Ectodermal cell (in vitro differentiated cells): ENCODE measurements around the gene CCDC83.
"Not testable (repeated sequence)": the region's sequence is repeated elsewhere in the genome, so short reads cannot be mapped to it uniquely, and the experiment has no call there.

Source experiments
- H3K27ac ChIP-seq: 2 replicates; pipeline ENCODE4 v1.7.0; 2013; ENCODE audit warnings: mild to moderate bottlenecking, low read depth, low read length; ENCODE audit not compliant: insufficient read depth, poor library complexity, severe bottlenecking
- H3K27me3 ChIP-seq: 2 replicates; pipeline ENCODE4 v1.7.0; 2013; ENCODE audit warnings: mild to moderate bottlenecking, low read length; ENCODE audit not compliant: insufficient read depth, control insufficient read depth, poor library complexity, severe bottlenecking
- H3K36me3 ChIP-seq: one replicate; pipeline ENCODE4 v1.7.0; 2013; ENCODE audit warnings: low read length; ENCODE audit not compliant: control insufficient read depth, insufficient read depth
- H3K4me1 ChIP-seq: one replicate; pipeline ENCODE4 v1.7.0; 2013; ENCODE audit warnings: low read length; ENCODE audit not compliant: control insufficient read depth, insufficient read depth
- H3K4me3 ChIP-seq: 2 replicates; pipeline ENCODE4 v1.7.0; 2013; ENCODE audit warnings: low read depth, low read length, control low read depth; ENCODE audit not compliant: insufficient read depth
- H3K9me3 ChIP-seq: 2 replicates; pipeline ENCODE4 v1.7.0; 2013; ENCODE audit warnings: mild to moderate bottlenecking, low read length, moderate library complexity; ENCODE audit not compliant: control insufficient read depth
- WGBS, 2 experiments: methylation state at CpG; one replicate each; pipeline ENCODE4 v1.1.7; 2013; ENCODE audit warnings: missing lambda C conversion rate in 2 of 2; 5-methylcytosine and 5-hydroxymethylcytosine counted together

Gene CCDC83

DNA sequence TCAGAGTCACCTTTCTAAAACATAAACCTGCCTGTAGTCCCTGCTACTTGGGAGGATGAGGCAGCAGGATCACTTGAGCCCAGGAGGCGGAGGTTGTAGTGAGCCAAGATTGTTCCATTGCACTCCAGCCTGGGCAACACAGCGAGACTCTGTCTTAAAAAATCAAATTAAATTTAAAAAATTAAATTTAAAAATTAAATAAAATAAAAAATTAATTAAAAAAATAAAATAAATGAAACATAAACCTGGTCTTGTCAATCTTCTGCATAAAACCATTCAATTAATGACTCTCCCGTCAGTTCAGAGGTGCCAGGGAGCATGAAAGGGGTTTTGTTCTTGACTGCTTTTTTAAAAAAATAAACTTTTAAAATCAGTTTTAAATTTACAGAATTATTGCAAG lies 48.6 kb downstream of the CCDC83 start:
- Histone ChIP-seq H3K4me1 (no peaks in the 10 kb centered on the region), H3K27me3 (no peaks in the 10 kb centered on the region), H3K4me3 (no peak overlapping the region), H3K36me3 (no peaks in the 10 kb centered on the region), H3K27ac (no peak overlapping the region), H3K9me3 (no peaks in the 10 kb centered on the region)
- 92 to 100% methylated on average over 1 of the region's 3 CpGs for WGBS, 2 experiments

DNA sequence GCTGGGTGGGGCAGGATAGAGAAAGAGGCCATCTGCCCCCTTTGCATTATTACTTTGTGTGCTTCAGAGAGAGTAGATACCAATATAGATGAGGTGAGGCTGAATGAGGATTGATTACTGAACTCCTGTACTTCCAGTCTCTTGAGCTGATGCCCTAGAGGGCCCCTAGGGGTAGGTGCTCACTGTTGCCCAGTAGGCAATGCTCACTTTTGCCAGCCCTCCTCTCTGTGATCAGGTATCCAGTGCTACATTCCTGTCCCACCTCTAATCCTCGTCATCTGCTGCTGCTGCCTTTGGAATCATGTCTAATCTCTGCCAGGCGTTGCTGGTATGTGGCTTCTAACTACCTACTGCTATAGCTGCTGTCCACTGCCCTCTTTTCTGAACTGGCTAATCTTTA lies 57.2 kb downstream of the CCDC83 start:
- no peaks in the 10 kb centered on the region for H3K27me3 ChIP-seq
- H3K9me3 ChIP-seq: no peaks in the 10 kb centered on the region
- WGBS, 2 experiments: 91 to 92% methylated on average over 2 of the region's 2 CpGs
- no peaks in the 10 kb centered on the region for H3K36me3 ChIP-seq
- no peak overlapping the region for H3K27ac ChIP-seq
- no peak overlapping the region for H3K4me3 ChIP-seq
- no peaks in the 10 kb centered on the region for H3K4me1 ChIP-seq

DNA sequence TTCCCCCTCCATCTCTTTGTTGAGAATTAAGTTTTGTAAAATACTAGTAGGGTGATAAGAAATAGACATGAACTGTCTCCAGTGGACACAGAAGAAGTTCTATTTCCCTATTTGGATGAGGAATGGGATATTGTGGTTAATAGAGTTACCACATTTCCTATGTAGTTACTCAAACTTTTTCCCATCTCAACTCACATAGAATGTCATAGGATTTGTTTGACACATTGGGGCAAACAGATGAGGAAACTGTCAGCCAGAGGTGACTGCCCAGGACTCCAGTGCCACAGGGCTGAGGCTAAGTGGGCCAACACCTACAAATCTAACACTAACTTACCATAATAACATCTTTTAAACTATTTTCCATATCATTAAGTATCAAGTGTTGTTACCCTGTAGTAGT lies 58.3 kb downstream of the CCDC83 start:
- H3K9me3 ChIP-seq: no peaks in the 10 kb centered on the region
- H3K27me3 ChIP-seq: no peaks in the 10 kb centered on the region
- no peak overlapping the region for H3K4me3 ChIP-seq
- no peaks in the 10 kb centered on the region for H3K36me3 ChIP-seq
- H3K4me1 ChIP-seq: no peaks in the 10 kb centered on the region
- no peak overlapping the region for H3K27ac ChIP-seq

DNA sequence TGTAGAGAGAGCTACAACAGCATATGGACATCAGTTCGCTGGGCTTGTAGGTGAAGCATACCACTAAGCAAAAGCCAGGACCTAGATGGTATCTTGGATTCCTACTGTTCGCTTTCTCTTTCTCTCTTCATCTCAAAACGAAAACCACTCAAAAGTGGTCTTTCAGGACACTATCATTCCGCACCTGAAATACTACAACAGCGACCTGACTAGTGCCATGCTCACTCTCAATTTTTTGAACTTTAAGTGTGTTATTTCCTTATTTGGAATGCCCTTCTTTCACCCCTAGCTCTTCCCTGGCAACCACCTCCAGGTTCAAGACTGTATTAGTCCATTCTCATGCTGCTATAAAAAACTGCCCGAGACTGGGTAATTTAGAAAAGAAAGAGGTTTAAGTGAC lies 59.2 kb downstream of the CCDC83 start:
- H3K4me3 ChIP-seq: no peak overlapping the region
- H3K4me1 ChIP-seq: peaks cover 6% of the 10 kb centered on the region
- H3K27ac ChIP-seq: no peak overlapping the region
- H3K27me3 ChIP-seq: no peaks in the 10 kb centered on the region
- no peaks in the 10 kb centered on the region for H3K9me3 ChIP-seq
- H3K36me3 ChIP-seq: no peaks in the 10 kb centered on the region
- 92 to 95% methylated on average over 6 of the region's 6 CpGs for WGBS, 2 experiments

DNA sequence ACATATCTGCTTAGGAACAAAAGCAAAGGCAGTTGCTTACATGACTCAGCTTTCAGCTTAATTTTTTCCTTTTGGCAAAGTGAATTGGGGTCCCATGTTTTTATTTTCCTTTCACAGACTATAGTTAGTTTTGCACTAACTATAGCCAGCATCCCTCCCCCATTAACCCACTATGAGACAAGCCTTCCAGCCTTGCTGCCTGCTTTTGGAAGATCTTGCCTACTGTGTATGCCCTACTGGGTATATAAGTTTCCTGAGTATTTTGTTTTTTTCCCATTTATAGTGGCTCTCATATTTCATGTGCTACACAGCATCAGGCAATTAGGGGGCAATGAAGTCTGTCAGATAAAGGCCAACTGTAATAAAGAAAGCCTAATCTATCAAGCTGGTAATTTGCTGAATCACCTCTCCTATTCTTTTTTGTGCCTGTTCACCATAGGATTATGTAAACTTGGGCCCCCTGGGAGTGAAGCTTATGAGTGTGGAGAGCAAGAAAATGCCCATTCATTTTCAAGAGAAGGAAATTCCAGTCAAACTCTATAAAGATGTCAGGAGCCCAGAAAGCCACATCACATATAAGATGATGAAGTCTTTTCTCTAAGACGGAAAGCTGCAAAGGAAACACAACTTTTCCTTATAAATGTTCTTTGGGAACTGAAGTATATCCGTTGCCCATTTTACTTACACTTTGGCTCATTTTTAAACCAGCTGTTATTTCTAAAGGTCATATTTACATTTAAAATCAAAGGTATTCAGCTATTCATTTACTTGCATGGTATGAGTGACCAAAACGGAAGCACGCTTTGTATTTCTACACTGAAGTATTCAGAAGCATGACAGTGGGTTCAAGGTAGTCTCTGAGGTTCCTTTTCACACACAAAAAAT lies 64.0 kb downstream of the CCDC83 start:
- H3K9me3 ChIP-seq: no peaks in the 10 kb centered on the region
- no peak overlapping the region for H3K4me3 ChIP-seq
- no peaks in the 10 kb centered on the region for H3K36me3 ChIP-seq
- peaks cover 6% of the 10 kb centered on the region for H3K4me1 ChIP-seq
- no peak overlapping the region for H3K27ac ChIP-seq
- WGBS, 2 experiments: 85 to 88% methylated on average over 4 of the region's 4 CpGs
- no peaks in the 10 kb centered on the region for H3K27me3 ChIP-seq

DNA sequence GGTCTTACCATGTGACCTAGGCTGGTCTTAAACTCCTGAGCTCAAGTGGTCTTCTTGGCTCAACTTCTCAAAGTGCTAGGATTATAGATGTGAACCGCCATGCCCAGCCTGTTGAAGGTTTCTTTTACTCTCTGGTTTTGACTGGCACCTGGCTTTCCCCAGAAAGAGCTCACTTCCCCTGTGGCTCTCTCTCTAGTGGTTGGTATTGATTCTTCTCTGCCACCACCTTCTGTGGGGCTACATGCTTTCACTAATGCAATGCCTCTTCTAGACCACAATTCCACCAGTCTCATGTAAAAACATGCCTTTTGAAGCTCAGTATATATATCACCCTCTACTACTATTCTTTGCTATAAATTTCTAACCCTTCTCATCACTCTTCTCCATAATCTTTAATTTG lies 67.2 kb downstream of the CCDC83 start:
- Histone ChIP-seq H3K27me3 (no peaks in the 10 kb centered on the region), H3K36me3 (no peaks in the 10 kb centered on the region), H3K27ac (no peak overlapping the region), H3K4me3 (no peak overlapping the region), H3K4me1 (peaks cover 6% of the 10 kb centered on the region), H3K9me3 (no peaks in the 10 kb centered on the region)
- WGBS, 2 experiments: 87 to 94% methylated on average over 1 of the region's 1 CpG

DNA sequence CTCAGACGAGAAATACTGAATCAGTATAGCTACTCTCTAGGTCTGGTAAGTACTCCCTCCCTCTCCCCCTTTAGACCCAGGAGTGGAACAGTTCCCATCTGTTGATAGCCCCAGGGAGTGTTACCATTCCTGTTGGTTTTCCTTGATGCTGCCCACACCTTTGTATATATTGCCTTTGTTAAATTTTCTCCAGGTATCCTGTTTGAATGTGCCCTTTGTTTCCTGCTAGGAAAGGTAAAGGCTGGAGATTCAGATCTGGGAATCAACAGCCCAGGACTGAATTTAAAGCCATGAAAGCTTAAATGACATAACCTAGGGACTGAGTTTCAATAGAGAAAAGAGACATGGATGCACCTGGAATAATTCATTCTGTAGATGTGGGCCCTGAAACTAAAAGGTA lies 68.3 kb downstream of the CCDC83 start:
- Histone ChIP-seq H3K36me3 (no peaks in the 10 kb centered on the region), H3K9me3 (no peaks in the 10 kb centered on the region), H3K4me3 (no peak overlapping the region), H3K4me1 (peaks cover 6% of the 10 kb centered on the region), H3K27ac (no peak overlapping the region), H3K27me3 (no peaks in the 10 kb centered on the region)
- 98% methylated on average over 1 of the region's 1 CpG for WGBS, 2 experiments

DNA sequence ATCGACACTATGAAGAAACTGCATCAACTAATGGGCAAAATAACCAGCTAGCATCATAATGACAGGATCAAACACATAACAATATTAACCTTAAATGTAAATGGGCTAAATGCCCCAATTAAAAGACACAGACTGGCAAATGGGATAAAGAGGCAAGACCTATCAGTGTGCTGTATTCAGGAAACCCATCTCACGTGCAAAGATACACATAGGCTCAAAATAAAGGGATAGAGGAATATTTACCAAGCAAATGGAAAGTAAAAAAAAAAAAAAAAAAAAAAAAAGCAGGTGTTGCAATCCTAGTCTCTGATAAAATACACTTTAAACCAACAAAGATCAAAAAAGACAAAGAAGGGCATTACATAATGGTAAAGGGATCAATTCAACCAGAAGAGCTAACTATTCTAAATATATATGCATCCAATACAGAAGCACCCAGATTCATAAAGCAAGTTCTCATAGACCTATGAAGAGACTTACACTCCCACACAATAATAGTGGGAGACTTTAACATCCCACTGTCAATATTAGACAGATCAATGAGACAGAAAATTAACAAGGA lies 71.6 kb downstream of the CCDC83 start:
- H3K27ac ChIP-seq, H3K9me3 ChIP-seq, H3K4me3 ChIP-seq, H3K36me3 ChIP-seq, H3K27me3 ChIP-seq, H3K4me1 ChIP-seq: not testable (repeated sequence)
- WGBS, 2 experiments: 93 to 100% methylated on average over 2 of the region's 2 CpGs

DNA sequence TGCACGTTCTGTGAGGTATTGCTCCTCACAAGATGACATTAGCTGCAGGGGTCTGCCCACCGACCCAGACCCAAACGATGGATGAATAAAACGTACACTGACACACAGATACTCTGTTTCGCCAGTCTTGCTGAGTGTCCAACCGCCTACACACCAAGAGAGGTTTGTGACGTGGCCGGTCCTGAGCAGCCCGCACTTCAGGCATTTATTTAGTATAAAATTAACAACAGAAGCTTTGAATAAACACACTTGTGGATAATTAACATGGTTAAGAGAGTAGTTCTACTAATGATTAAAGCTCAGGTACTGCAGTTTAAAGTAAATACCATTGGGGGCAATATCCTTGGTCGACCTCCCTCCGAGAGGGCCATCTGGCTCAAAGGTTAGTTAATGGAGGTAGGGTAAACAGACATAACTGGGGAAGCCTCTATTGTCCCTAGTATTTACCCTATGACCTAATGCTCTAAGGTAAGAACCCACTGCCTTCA lies 75.7 kb downstream of the CCDC83 start:
- H3K4me1 ChIP-seq: no peaks in the 10 kb centered on the region
- 93 to 94% methylated on average over 11 of the region's 11 CpGs for WGBS, 2 experiments
- no peaks in the 10 kb centered on the region for H3K27me3 ChIP-seq
- no peak overlapping the region for H3K27ac ChIP-seq
- H3K9me3 ChIP-seq: no peaks in the 10 kb centered on the region
- no peak overlapping the region for H3K4me3 ChIP-seq
- H3K36me3 ChIP-seq: no peaks in the 10 kb centered on the region

DNA sequence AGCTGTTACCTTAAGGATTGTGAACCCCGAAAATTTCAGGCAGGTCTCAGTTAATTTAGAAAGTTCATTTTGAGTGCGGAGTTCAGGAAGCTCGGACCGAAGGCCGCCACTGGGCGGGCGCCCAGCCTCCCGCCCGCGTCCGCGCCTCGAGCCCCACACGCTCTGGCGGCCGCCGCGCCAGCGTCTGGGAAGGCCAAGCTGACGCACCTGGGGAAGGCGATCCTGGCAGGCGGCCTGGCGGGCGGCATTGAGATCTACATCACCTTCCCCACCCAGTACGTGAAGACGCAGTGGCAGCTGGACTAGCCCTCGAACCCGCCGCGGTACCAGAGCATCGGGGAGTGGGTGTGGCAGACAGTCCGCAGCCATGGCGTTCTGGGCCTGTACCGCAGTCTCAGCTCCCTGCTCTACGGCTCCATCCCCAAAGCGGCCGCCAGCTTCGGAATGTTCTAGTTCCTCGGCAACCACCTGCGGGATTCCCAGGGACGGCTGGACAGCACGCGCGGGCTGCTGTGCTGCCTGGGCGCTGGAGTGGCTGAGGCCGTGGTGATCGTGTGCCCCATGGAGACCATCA lies 79.5 kb downstream of the CCDC83 start:
- no peaks in the 10 kb centered on the region for H3K9me3 ChIP-seq
- no peak overlapping the region for H3K4me3 ChIP-seq
- WGBS, 2 experiments: 96 to 97% methylated on average over 47 of the region's 47 CpGs

More for the DNA sequence above, 79.5 kb downstream of the CCDC83 start:
- no peaks in the 10 kb centered on the region for H3K4me1 ChIP-seq
- H3K36me3 ChIP-seq: no peaks in the 10 kb centered on the region
- H3K27ac ChIP-seq: no peak overlapping the region
- no peaks in the 10 kb centered on the region for H3K27me3 ChIP-seq
